Chondrocyte (in vitro differentiated cells): ENCODE results near the gene RTL10. TPM values are rescaled to one million over a fixed set of nuclear protein-coding genes. Genes with fewer than 3 reads are reported as not detected.

ENCODE experiments used
- DNase-seq: peaks from one replicate; pipeline ENCODE4 v3.0.0; 2021; ENCODE audit warnings: mixed read lengths, low spot score
- H3K27ac Mint-ChIP-seq: one replicate; pipeline ENCODE4 v1.8.0; 2021; ENCODE audit warnings: mild to moderate bottlenecking, moderate library complexity, mixed read lengths; ENCODE audit not compliant: unreplicated experiment
- H3K27me3 Mint-ChIP-seq: 2 replicates; pipeline ENCODE4 v1.8.0; 2021; ENCODE audit warnings: low read depth, mixed read lengths
- H3K36me3 Mint-ChIP-seq: 2 replicates; pipeline ENCODE4 v1.8.0; 2021; ENCODE audit warnings: low read depth, mixed read lengths
- H3K4me1 Mint-ChIP-seq: 2 replicates; pipeline ENCODE4 v1.8.0; 2021; ENCODE audit warnings: low read depth, mild to moderate bottlenecking, mixed read lengths
- H3K4me3 Mint-ChIP-seq: one replicate; pipeline ENCODE4 v1.8.0; 2021; ENCODE audit warnings: mild to moderate bottlenecking, moderate library complexity, mixed read lengths; ENCODE audit not compliant: unreplicated experiment
- H3K9me3 Mint-ChIP-seq: 2 replicates; pipeline ENCODE4 v1.8.0; 2021; ENCODE audit warnings: low read depth, mixed read lengths
- CTCF ChIP-seq: fragments of 200-600 bp; sonication (generic); IDR thresholded peaks from 2 replicates; pipeline ENCODE4 v1.5.0; 2021; ENCODE audit warnings: antibody characterized with exemption, mild to moderate bottlenecking, moderate library complexity
- total RNA-seq: library from RNA; stranded (reverse); gene quantifications from 3 replicates; pipeline ENCODE4 v1.2.1, GENCODE V29; 2021

Gene RTL10
- total RNA-seq, 1 donor from 2014 or later: 15.6 TPM

DNA sequence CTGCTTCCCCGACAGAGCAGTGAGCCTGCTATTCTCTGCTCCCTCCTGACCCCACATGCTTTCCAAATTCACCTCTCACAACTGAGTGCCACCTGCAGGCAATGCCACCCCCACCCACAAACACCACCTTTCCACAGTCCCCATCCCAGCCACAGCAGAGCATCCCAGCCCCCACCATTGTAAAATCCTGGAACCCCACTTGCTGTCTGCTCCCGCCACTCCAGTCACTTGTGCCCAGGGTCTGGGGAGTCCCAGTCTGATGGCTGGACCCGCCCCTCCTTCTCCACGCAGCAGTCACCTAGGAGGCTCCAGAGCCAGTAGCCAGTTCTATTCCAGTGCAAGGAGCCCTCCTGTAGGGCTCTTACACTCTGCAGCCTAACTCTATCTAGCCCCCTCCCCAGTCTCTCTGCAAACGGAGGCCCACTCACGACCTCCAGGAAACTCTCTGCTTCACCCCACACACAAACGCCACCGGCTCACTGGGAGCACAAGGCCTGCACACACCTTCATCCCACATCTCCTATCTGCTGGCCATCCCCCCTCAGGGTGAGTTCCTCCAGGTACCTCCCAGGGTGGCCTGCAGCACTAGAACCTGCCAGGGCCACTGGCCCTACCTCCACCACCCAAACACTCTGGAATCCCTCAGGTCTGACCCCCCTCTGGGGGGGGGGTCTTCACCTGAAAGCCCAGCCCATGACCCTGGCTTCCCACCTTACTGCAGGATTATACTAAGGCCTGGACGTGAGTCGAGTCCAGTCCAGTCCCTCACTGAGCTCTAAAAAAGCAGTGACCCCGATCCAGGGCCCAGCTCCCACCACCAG, 1.4 kb downstream of the RTL10 start:
- Mint-ChIP-seq H3K36me3 (peaks cover 9% of the 10 kb centered on the region), H3K9me3 (no peaks in the 10 kb centered on the region), H3K4me3 (peak overlapping the region; percentile 90), H3K27ac (peak overlapping the region; percentile 83), H3K4me1 (peaks cover 30% of the 10 kb centered on the region), H3K27me3 (no peaks in the 10 kb centered on the region)
- TF ChIP-seq CTCF: no peak
- DNase-seq: no peak

DNA sequence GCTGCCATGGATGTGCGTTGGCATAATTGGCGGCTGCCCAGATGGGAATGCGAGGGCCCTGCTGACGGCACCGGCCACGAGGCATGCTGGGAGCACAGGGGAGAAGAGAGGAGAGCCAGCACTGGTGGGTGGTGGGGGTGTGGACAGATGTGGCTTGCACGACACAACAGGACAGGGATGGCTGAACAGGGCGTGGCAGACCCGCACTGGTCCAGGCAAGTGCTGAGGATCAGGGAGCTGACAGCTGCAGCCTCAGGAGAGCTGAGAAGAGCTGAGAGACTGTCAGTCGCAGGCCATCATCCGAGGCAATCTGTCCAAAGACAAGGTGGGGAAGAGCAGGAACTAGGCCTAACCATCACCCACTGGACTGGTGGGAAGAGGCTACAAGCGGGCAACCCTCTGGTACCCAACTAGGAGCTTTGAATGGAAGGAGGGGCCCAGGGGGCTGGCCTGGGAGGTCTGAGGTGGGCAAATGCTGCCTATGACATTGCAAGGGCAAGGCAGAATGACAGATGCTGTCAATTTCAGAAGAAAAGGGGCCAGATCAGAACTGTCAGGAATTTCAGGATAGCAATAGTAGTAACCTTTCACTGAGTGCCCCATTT, 2.4 kb downstream of the RTL10 start:
- Mint-ChIP-seq H3K27ac (no peak overlapping the region), H3K36me3 (peaks cover 9% of the 10 kb centered on the region), H3K4me1 (peaks cover 30% of the 10 kb centered on the region), H3K27me3 (no peaks in the 10 kb centered on the region), H3K4me3 (no peak overlapping the region), H3K9me3 (no peaks in the 10 kb centered on the region)
- TF ChIP-seq CTCF: no peak
- DNase-seq: no peak

- no peak overlapping the region for H3K4me3 Mint-ChIP-seq
- H3K27me3 Mint-ChIP-seq: no peaks in the 10 kb centered on the region
- H3K4me1 Mint-ChIP-seq: peaks cover 30% of the 10 kb centered on the region
- TF ChIP-seq CTCF: no peak
- H3K9me3 Mint-ChIP-seq: no peaks in the 10 kb centered on the region
- peaks cover 9% of the 10 kb centered on the region for H3K36me3 Mint-ChIP-seq
- DNase-seq: no peak
- no peak overlapping the region for H3K27ac Mint-ChIP-seq
These were observed 3.1 kb downstream of the RTL10 start for GRCh38 chr22:19851291-19852176.

- TF ChIP-seq CTCF: no peak
- Mint-ChIP-seq H3K36me3 (peaks cover 9% of the 10 kb centered on the region), H3K4me3 (no peak overlapping the region), H3K27ac (no peak overlapping the region), H3K4me1 (peaks cover 25% of the 10 kb centered on the region), H3K9me3 (no peaks in the 10 kb centered on the region), H3K27me3 (no peaks in the 10 kb centered on the region)
- DNase-seq: no peak
These were observed 3.9 kb downstream of the RTL10 start for GRCh38 chr22:19850763-19851109.
